ENCODE measurements around the gene GRHL1. TPM values are rescaled to one million over a fixed set of nuclear protein-coding genes. Genes with fewer than 3 reads are reported as not detected.

Gene GRHL1
- total and polyA plus RNA-seq, 2 of the 8 experiments (the other 6 are each of a cell fraction or from before 2014, with no cell fraction given), result 1.3 to 3.6 TPM

- no peak overlapping the region for H3K4ac ChIP-seq (replicated peaks; ENCODE audit: insufficient read length, low read depth, low read length)
- POLR2A ChIA-PET (ENCODE audit: partially characterized antibody), result interaction anchor here (1.2 kb wide), 2 partner anchors 13 to 27 kb away, joined by 4 read pairs; partner anchors contain the start of gene KLF11
- H2BK5ac ChIP-seq (ENCODE audit: low read depth, low read length), result no peak overlapping the region
- no peak overlapping the region for H3K18ac ChIP-seq (ENCODE audit: extremely low read depth, low read length)
- H3K79me1 ChIP-seq (ENCODE audit: low read depth, low read length), result no peaks in the 10 kb centered on the region
- H2AK5ac ChIP-seq (ENCODE audit: low read depth, low read length), result no peak overlapping the region
- H2BK20ac ChIP-seq (ENCODE audit: low read length), result no peak overlapping the region
- CTCF ChIA-PET (ENCODE audit: partially characterized antibody), result interaction anchor here (0.9 to 3.2 kb wide), 6 partner anchors 9 to 404 kb away, joined by 3 to 12 read pairs (median 4); no protein-coding TSS in a partner anchor
- no peak overlapping the region for H2BK12ac ChIP-seq (ENCODE audit: low read depth, low read length)
- no peak overlapping the region for H3K27ac ChIP-seq (ENCODE audit: low read depth, low read length)
- no peak overlapping the region for H2AFZ ChIP-seq (ENCODE audit: low read length)
- no peaks in the 10 kb centered on the region; a peak in 1 of 4 replicates for H3K9me3 ChIP-seq (ENCODE audit: insufficient read depth in 2 of 2, low read depth in 1 of 2, low read length in 1 of 2)
- WGBS, 2 experiments (ENCODE audit: extremely low coverage in 1 of 2, insufficient coverage in 1 of 2, insufficient read length in 1 of 2, insufficient replicate concordance in 2 of 2, low coverage in 1 of 2, low lambda C conversion rate in 2 of 2, missing lambda C conversion rate in 1 of 2), result 94% methylated on average over 29 of the region's 35 CpGs; no CpG with 5 or more reads in 1 of the 2 experiments
- FAIRE-seq, result no peak
- H3K4me3 ChIP-seq (ENCODE audit: extremely low read depth in 1 of 4, insufficient read depth in 2 of 4, low read depth in 3 of 4, low read length in 4 of 4), result no peak overlapping the region
- H3K27me3 ChIP-seq (replicated peaks in 1 of 4; ENCODE audit: control insufficient read depth in 3 of 4, extremely low read depth in 1 of 4, insufficient read depth in 3 of 4, low read length in 3 of 4), result no peaks in the 10 kb centered on the region
- no peaks in the 10 kb centered on the region for H3K36me3 ChIP-seq (ENCODE audit: control insufficient read depth in 2 of 4, insufficient read depth in 4 of 4, low read length in 3 of 4)
- DNase-seq (ENCODE audit: low read depth in 1 of 2, low spot score in 2 of 2), result no peak
- no peak overlapping the region for H3K4me2 ChIP-seq (ENCODE audit: insufficient read depth in 1 of 2, low read depth in 2 of 2, low read length in 2 of 2)
- no peaks in the 10 kb centered on the region for H3K4me1 ChIP-seq (replicated peaks in 1 of 4; ENCODE audit: control insufficient read depth in 3 of 4, insufficient read depth in 4 of 4, low read length in 3 of 4)
- H3K23ac ChIP-seq (ENCODE audit: insufficient read length), result no peak overlapping the region
- no peak overlapping the region for H4K5ac ChIP-seq (ENCODE audit: insufficient read length, low read depth, low read length)
- H3K9ac ChIP-seq (replicated peaks in 1 of 4; ENCODE audit: extremely low read depth in 1 of 4, low read depth in 3 of 4, low read length in 3 of 4), result no peak overlapping the region
- H4K91ac ChIP-seq (replicated peaks; ENCODE audit: insufficient read length, low read length), result no peak overlapping the region
- H3K23me2 ChIP-seq (ENCODE audit: low read depth, low read length), result peaks cover 3% of the 10 kb centered on the region; the same call in 1 of the 2 replicates
- H2BK120ac ChIP-seq (replicated peaks; ENCODE audit: low read depth, low read length), result no peak overlapping the region
- H2BK15ac ChIP-seq (ENCODE audit: low read length), result peak overlapping the region; percentile 29; the same call in 1 of the 2 replicates
- no peak overlapping the region for H3K14ac ChIP-seq (ENCODE audit: insufficient read length)
- H4K20me1 ChIP-seq (replicated peaks in 1 of 2; ENCODE audit: control insufficient read depth in 1 of 2, insufficient read depth in 2 of 2, low read length in 2 of 2), result peaks cover 0 to 2% of the 10 kb centered on the region in 2 experiments
- no peak overlapping the region for H3K56ac ChIP-seq (replicated peaks; ENCODE audit: insufficient read length, low read depth, low read length)
- H3K79me2 ChIP-seq (ENCODE audit: control insufficient read depth in 1 of 2, insufficient read depth in 2 of 2, low read length in 2 of 2), result no peaks in the 10 kb centered on the region
- no peak overlapping the region for H4K8ac ChIP-seq (ENCODE audit: extremely low read depth, insufficient read depth, low read length)
- TF ChIP-seq BRCA1 (IDR thresholded peaks at IDR 0.05; ENCODE audit: low read depth, low read length) (no peak), TAF7 (optimal IDR thresholded peaks at IDR 0.05; ENCODE audit: borderline replicate concordance, low read depth, low read length) (no peak), YY1 (IDR thresholded peaks at IDR 0.05; ENCODE audit: low read depth, low read length) (no peak), FOSL1 (IDR thresholded peaks at IDR 0.05; ENCODE audit: insufficient read depth, low read depth, low read length) (no peak), CTBP2 (IDR thresholded peaks at IDR 0.05; ENCODE audit: borderline replicate concordance, insufficient read depth, insufficient read length, low read length) (no peak), POLR2A (IDR thresholded peaks at IDR 0.05; ENCODE audit: control extremely low read depth in 1 of 2, low read depth in 2 of 2, low read length in 2 of 2) (no peak), CHD2 (IDR thresholded peaks at IDR 0.05; ENCODE audit: low read length) (no peak), SP2 (IDR thresholded peaks at IDR 0.05; ENCODE audit: low read length) (no peak), SUZ12 (IDR thresholded peaks at IDR 0.05; ENCODE audit: low read length) (no peak), ATF3 (IDR thresholded peaks at IDR 0.05; ENCODE audit: insufficient read depth, low read depth, low read length) (no peak), SP4 (IDR thresholded peaks at IDR 0.05; ENCODE audit: low read length) (no peak), SAP30 (IDR thresholded peaks at IDR 0.05; ENCODE audit: insufficient read depth, insufficient replicate concordance, low read length) (no peak), SRF (IDR thresholded peaks at IDR 0.05; ENCODE audit: low read depth, low read length) (no peak)
Observed at GRCh38 chr2:10016001-10016801, 64.7 kb downstream of the GRHL1 start.

Measured in H1 (cell line).